Measurements from ENCODE around the gene ITK.

The ITK gene

GRCh38 chr5:157278319-157279037 lies 97.8 kb downstream of the ITK start:
- H3K4me3 ChIP-seq (ENCODE audit: low read depth, low read length) = no peak overlapping the region
- no peak for DNase-seq (ENCODE audit: low read depth)
- TF ChIP-seq CTCF (IDR thresholded peaks at IDR 0.05; ENCODE audit: low read depth, low read length) (no peak), POLR2A (IDR thresholded peaks at IDR 0.05; ENCODE audit: extremely low read depth, insufficient read length) (no peak), MYC (IDR thresholded peaks at IDR 0.05; ENCODE audit: low read depth, low read length) (no peak)

- no peak overlapping the region for H3K4me3 ChIP-seq (ENCODE audit: low read depth, low read length)
- DNase-seq (ENCODE audit: low read depth) = no peak
- no peak for TF ChIP-seq MYC (IDR thresholded peaks at IDR 0.05; ENCODE audit: low read depth, low read length)
- TF ChIP-seq CTCF (IDR thresholded peaks at IDR 0.05; ENCODE audit: low read depth, low read length) = no peak
- TF ChIP-seq POLR2A (IDR thresholded peaks at IDR 0.05; ENCODE audit: extremely low read depth, insufficient read length) = no peak
- no peak for TF ChIP-seq MAX (IDR thresholded peaks at IDR 0.05; ENCODE audit: low read depth, low read length)
These were observed 99.1 kb downstream of the ITK start for GRCh38 chr5:157279605-157280239.

- TF ChIP-seq MYC (IDR thresholded peaks at IDR 0.05; ENCODE audit: low read depth, low read length) (no peak), CTCF (IDR thresholded peaks at IDR 0.05; ENCODE audit: low read depth, low read length) (no peak), POLR2A (IDR thresholded peaks at IDR 0.05; ENCODE audit: extremely low read depth, insufficient read length) (no peak), MAX (IDR thresholded peaks at IDR 0.05; ENCODE audit: low read depth, low read length) (no peak)
- peak; percentile 19 for DNase-seq (ENCODE audit: low read depth)
- no peak overlapping the region for H3K4me3 ChIP-seq (ENCODE audit: low read depth, low read length)
These were observed 100.3 kb downstream of the ITK start for GRCh38 chr5:157280927-157281326.

GRCh38 chr5:157282150-157282549 lies 101.5 kb downstream of the ITK start:
- no peak for DNase-seq (ENCODE audit: low read depth)
- no peak overlapping the region for H3K4me3 ChIP-seq (ENCODE audit: low read depth, low read length)
- TF ChIP-seq MYC (IDR thresholded peaks at IDR 0.05; ENCODE audit: low read depth, low read length) = no peak
- no peak for TF ChIP-seq CTCF (IDR thresholded peaks at IDR 0.05; ENCODE audit: low read depth, low read length)
- TF ChIP-seq MAX (IDR thresholded peaks at IDR 0.05; ENCODE audit: low read depth, low read length) = no peak
- no peak for TF ChIP-seq POLR2A (IDR thresholded peaks at IDR 0.05; ENCODE audit: extremely low read depth, insufficient read length)

- peak; percentile 19 for DNase-seq (ENCODE audit: low read depth)
- no peak overlapping the region for H3K4me3 ChIP-seq (ENCODE audit: low read depth, low read length)
- TF ChIP-seq MYC (IDR thresholded peaks at IDR 0.05; ENCODE audit: low read depth, low read length) = no peak
- TF ChIP-seq POLR2A (IDR thresholded peaks at IDR 0.05; ENCODE audit: extremely low read depth, insufficient read length) = no peak
- TF ChIP-seq MAX (IDR thresholded peaks at IDR 0.05; ENCODE audit: low read depth, low read length) = no peak
- no peak for TF ChIP-seq CTCF (IDR thresholded peaks at IDR 0.05; ENCODE audit: low read depth, low read length)
These were observed 102.8 kb downstream of the ITK start for GRCh38 chr5:157283434-157283833.
